GM21515 (cell line): ENCODE results near the gene C1orf159.

ENCODE experiments used
- ATAC-seq: cut with Tn5 transposase; IDR thresholded peaks from one replicate; pipeline ENCODE4 v1.9.1; 2021; ENCODE audit not compliant: unreplicated experiment

The C1orf159 gene

GRCh38 chr1:1094981-1095380 lies 20.9 kb downstream of the C1orf159 start:
- ATAC-seq, result no peak

- ATAC-seq, result no peak
Observed at GRCh38 chr1:1093610-1093943, 22.3 kb downstream of the C1orf159 start.

- ATAC-seq, result no peak
Observed at GRCh38 chr1:1092894-1093609, 22.8 kb downstream of the C1orf159 start.

- ATAC-seq, result no peak
Observed at GRCh38 chr1:1092149-1092855, 23.6 kb downstream of the C1orf159 start.

- no peak for ATAC-seq
Observed at GRCh38 chr1:1091344-1092148, 24.3 kb downstream of the C1orf159 start.

- no peak for ATAC-seq
Observed at GRCh38 chr1:1090424-1091343, 25.2 kb downstream of the C1orf159 start.

- no peak for ATAC-seq
Observed at GRCh38 chr1:1089731-1090423, 26.0 kb downstream of the C1orf159 start.

GRCh38 chr1:1088801-1089680 lies 26.8 kb downstream of the C1orf159 start:
- no peak for ATAC-seq

GRCh38 chr1:1088029-1088800 lies 27.7 kb downstream of the C1orf159 start:
- ATAC-seq, result no peak

GRCh38 chr1:1087351-1088028 lies 28.4 kb downstream of the C1orf159 start:
- no peak for ATAC-seq

GRCh38 chr1:1086911-1087341 lies 29.0 kb downstream of the C1orf159 start:
- no peak for ATAC-seq

- ATAC-seq, result no peak
Observed at GRCh38 chr1:1085911-1086841, 29.7 kb downstream of the C1orf159 start.

- ATAC-seq, result no peak
Observed at GRCh38 chr1:1085171-1085841, 30.6 kb downstream of the C1orf159 start.

GRCh38 chr1:1084372-1085170 lies 31.3 kb downstream of the C1orf159 start:
- ATAC-seq, result no peak
